Karpas-422 (cell line): ENCODE results near the gene KCTD20. TPM values are rescaled to one million over a fixed set of nuclear protein-coding genes. Genes with fewer than 3 reads are reported as not detected.

Source experiments
- DNase-seq: peaks from one replicate; pipeline ENCODE4 v3.0.0-alpha.2; 2015
- H2AFZ ChIP-seq: fragments of 200-600 bp; sonication (generic); 2 replicates; pipeline ENCODE4 v1.6.1; 2014; ENCODE audit warnings: antibody characterized with exemption, low read length, mixed read lengths
- H3K27ac ChIP-seq: fragments of 200-600 bp; sonication (generic); 2 replicates; pipeline ENCODE4 v1.5.1; 2014; ENCODE audit warnings: mild to moderate bottlenecking, low read length, moderate library complexity
- H3K27me3 ChIP-seq: fragments of 200-600 bp; sonication (generic); 2 replicates; pipeline ENCODE4 v1.6.1; 2014; ENCODE audit warnings: low read length, mixed read lengths
- H3K36me3 ChIP-seq: fragments of 200-600 bp; sonication (generic); 2 replicates; pipeline ENCODE4 v1.6.1; 2014; ENCODE audit warnings: low read length, mixed read lengths; ENCODE audit not compliant: insufficient read depth
- H3K4me1 ChIP-seq: fragments of 200-600 bp; sonication (generic); 2 replicates; pipeline ENCODE4 v1.6.1; 2014; ENCODE audit warnings: mild to moderate bottlenecking, low read length, mixed read lengths
- H3K4me2 ChIP-seq: fragments of 200-600 bp; sonication (generic); 2 replicates; pipeline ENCODE4 v1.6.1; 2014; ENCODE audit warnings: low read length, low read depth, mild to moderate bottlenecking; ENCODE audit not compliant: poor library complexity, severe bottlenecking
- H3K4me3 ChIP-seq: fragments of 200-600 bp; sonication (generic); 2 replicates; pipeline ENCODE4 v1.5.1; 2014; ENCODE audit warnings: mild to moderate bottlenecking, antibody characterized with exemption, low read length, mixed read lengths
- H3K79me2 ChIP-seq: fragments of 200-600 bp; sonication (generic); 2 replicates; pipeline ENCODE4 v1.6.1; 2014; ENCODE audit warnings: mild to moderate bottlenecking, low read length, mixed read lengths
- H3K9ac ChIP-seq: fragments of 200-600 bp; sonication (generic); 2 replicates; pipeline ENCODE4 v1.6.0; 2014; ENCODE audit warnings: low read length
- H3K9me2 ChIP-seq: fragments of 200-600 bp; sonication (generic), shearing (Covaris generic); replicated peaks from 2 replicates; pipeline ENCODE4 v1.6.0; 2014; ENCODE audit warnings: mild to moderate bottlenecking, low read length, moderate library complexity; ENCODE audit not compliant: insufficient read depth
- H3K9me3 ChIP-seq: fragments of 300-700, 200-600 bp; sonication (generic); 2 replicates; pipeline ENCODE4 v1.6.1; 2014; ENCODE audit warnings: low read length, mixed read lengths
- H4K20me1 ChIP-seq: fragments of 200-600 bp; sonication (generic); 2 replicates; pipeline ENCODE4 v1.6.1; 2014; ENCODE audit warnings: mild to moderate bottlenecking, antibody characterized with exemption, low read length, low read depth; ENCODE audit not compliant: insufficient read depth
- total RNA-seq: library from RNA; depleted of rRNA; stranded (reverse); fragments of >200 nt; shearing (Covaris generic); gene quantifications from 2 replicates; pipeline ENCODE4 v1.2.3, GENCODE V29; 2014; ENCODE audit warnings: low replicate concordance

KCTD20 gene
- total RNA-seq, 1 experiment from 2014 or later = 94.5 TPM

DNA sequence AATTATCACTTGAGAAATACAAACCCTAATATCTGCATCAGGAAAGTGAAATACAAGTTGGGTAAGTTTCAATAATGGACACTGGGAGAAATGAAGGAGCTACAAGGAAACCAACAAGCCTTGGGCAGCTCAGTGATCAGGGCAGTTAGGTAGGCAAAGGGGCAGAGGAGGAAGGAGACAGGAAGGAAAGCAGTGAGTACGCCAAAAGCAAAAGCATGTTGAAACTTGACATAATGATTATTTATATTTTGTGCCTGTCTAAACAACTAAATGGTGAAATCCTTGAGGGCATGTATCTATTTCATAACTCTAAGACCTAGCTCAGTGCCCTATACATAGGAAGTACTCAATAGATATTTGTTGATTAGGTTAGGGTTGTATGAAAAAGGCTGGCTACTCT, 23.5 kb upstream of the KCTD20 start:
- no peak overlapping the region for H3K4me2 ChIP-seq
- H3K79me2 ChIP-seq = no peaks in the 10 kb centered on the region
- no peaks in the 10 kb centered on the region for H4K20me1 ChIP-seq
- H3K27me3 ChIP-seq = no peaks in the 10 kb centered on the region
- no peaks in the 10 kb centered on the region for H3K9me2 ChIP-seq
- H3K27ac ChIP-seq = no peak overlapping the region
- H2AFZ ChIP-seq = no peak overlapping the region
- no peak overlapping the region for H3K9ac ChIP-seq
- H3K9me3 ChIP-seq = no peaks in the 10 kb centered on the region
- H3K4me1 ChIP-seq = peaks cover 14% of the 10 kb centered on the region
- no peak overlapping the region for H3K4me3 ChIP-seq
- DNase-seq = no peak
- H3K36me3 ChIP-seq = no peaks in the 10 kb centered on the region

DNA sequence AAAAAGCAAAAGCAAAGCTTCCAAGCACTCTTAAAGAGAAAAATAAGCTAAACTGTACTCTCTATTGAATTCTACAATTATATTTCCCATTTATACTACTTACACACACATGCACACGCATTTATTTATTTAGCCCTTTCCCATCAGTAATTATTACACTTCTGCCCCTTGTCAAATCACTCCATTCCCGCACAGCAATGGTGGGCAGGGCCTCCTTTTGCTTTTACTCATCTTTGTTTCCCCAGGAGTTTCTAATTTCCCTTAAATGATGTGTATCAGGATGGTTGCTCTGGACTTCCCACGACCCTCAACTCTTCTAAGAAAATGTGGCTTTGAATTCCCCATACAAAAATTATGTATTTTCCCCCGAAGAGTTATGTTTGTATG, 20.1 kb upstream of the KCTD20 start:
- Histone ChIP-seq H3K9ac (peak overlapping the region; percentile 76), H3K27me3 (no peaks in the 10 kb centered on the region), H3K4me3 (peak overlapping the region; percentile 69), H2AFZ (peak overlapping the region; percentile 97), H3K4me2 (peak overlapping the region; percentile 94), H3K79me2 (no peaks in the 10 kb centered on the region), H3K4me1 (peaks cover 14% of the 10 kb centered on the region), H3K36me3 (no peaks in the 10 kb centered on the region), H4K20me1 (no peaks in the 10 kb centered on the region), H3K27ac (no peak overlapping the region), H3K9me2 (no peaks in the 10 kb centered on the region), H3K9me3 (no peaks in the 10 kb centered on the region)
- no peak for DNase-seq

DNA sequence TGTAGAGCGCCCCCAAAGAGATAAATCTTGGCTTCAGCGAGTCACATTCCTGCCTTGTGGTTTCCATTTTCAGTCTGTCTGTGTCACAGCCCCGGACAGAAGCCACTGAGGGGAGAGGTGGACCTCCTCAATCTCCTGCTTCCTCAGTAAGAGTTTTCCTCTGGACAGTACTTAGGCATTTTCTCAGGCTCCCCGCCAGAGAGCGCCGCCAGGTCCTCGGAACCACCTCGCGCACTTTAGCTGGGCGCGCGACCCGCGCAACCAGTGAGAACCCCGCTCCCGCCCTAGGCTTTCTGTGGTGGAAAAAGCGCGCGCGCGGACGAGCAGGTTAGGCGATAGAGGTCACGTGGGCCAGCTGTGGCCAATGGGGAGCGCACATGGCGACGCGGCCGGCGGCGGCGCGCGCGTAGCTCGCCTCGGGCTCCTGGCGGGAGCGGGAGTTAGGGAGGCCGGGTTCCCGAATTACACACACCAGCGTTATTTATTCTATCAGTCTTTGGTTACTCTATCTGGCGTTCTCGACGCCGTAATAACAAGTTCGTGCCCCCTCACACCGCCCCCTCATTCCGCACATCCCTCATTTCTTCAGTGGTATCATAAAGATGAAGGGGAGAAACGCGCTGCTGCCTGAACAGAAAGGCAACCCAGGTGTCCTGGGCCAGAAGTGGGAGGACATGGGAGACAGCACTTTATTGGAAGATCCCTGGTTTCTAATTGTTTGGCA, 19.5 kb upstream of the KCTD20 start:
- no peaks in the 10 kb centered on the region for H3K27me3 ChIP-seq
- no peak overlapping the region for H3K27ac ChIP-seq
- H3K4me2 ChIP-seq = peak overlapping the region; percentile 94
- DNase-seq = peak; percentile 99
- no peaks in the 10 kb centered on the region for H3K79me2 ChIP-seq
- no peaks in the 10 kb centered on the region for H4K20me1 ChIP-seq
- peak overlapping the region; percentile 69 for H3K4me3 ChIP-seq
- H3K9me2 ChIP-seq = no peaks in the 10 kb centered on the region
- H3K4me1 ChIP-seq = peaks cover 14% of the 10 kb centered on the region
- H3K36me3 ChIP-seq = no peaks in the 10 kb centered on the region
- no peaks in the 10 kb centered on the region for H3K9me3 ChIP-seq
- H2AFZ ChIP-seq = peak overlapping the region; percentile 97
- peak overlapping the region; percentile 76 for H3K9ac ChIP-seq

DNA sequence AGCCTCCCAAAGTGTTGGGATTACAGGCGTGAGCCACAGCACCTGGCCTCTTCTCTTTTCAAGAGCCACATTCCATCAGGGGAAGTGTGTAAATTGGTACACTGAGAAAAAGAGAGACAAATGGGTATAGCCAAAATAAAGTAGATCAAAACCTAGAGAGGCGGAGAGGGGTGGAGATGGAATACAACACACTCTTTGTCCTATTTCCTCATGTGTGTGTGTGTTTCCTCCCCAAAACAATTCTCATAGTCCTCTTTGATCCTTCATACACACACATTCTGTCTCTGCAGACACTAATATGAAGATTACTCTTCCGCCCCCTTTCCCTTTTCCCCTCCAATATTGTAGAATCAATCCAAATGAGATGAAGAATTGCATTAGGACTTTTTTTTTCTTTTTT, 16.2 kb upstream of the KCTD20 start:
- H3K4me2 ChIP-seq = no peak overlapping the region
- no peaks in the 10 kb centered on the region for H3K9me2 ChIP-seq
- no peaks in the 10 kb centered on the region for H4K20me1 ChIP-seq
- H2AFZ ChIP-seq = no peak overlapping the region
- no peaks in the 10 kb centered on the region for H3K79me2 ChIP-seq
- no peak overlapping the region for H3K27ac ChIP-seq
- no peaks in the 10 kb centered on the region for H3K9me3 ChIP-seq
- no peaks in the 10 kb centered on the region for H3K27me3 ChIP-seq
- no peak overlapping the region for H3K4me3 ChIP-seq
- no peak overlapping the region for H3K9ac ChIP-seq
- no peak for DNase-seq
- H3K36me3 ChIP-seq = no peaks in the 10 kb centered on the region
- H3K4me1 ChIP-seq = peaks cover 14% of the 10 kb centered on the region

DNA sequence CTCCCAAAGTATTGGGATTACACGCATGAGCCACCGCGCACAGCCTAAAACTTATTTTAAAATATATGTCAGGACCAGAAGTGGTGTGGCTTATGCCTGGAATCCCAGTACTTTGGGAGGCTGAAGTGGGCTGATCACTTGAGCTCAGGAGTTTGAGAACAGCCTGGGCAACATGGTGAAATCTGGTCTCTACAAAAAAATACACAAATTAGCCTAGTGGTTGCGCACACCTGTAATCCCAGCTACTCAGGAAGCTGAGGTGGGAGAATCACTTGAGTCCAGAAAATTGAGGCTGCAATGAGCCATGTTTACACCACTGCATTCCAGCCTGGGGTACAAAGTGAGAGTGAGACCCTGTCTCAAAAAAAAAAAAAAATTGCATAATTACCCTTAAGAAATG, 13.9 kb upstream of the KCTD20 start:
- Histone ChIP-seq H3K4me1 (peaks cover 1% of the 10 kb centered on the region), H3K9ac (no peak overlapping the region), H3K4me3 (no peak overlapping the region), H3K9me2 (no peaks in the 10 kb centered on the region), H3K9me3 (no peaks in the 10 kb centered on the region), H3K79me2 (no peaks in the 10 kb centered on the region), H3K27me3 (no peaks in the 10 kb centered on the region), H2AFZ (no peak overlapping the region), H3K36me3 (no peaks in the 10 kb centered on the region), H3K4me2 (no peak overlapping the region), H3K27ac (no peak overlapping the region), H4K20me1 (no peaks in the 10 kb centered on the region)
- DNase-seq = no peak

DNA sequence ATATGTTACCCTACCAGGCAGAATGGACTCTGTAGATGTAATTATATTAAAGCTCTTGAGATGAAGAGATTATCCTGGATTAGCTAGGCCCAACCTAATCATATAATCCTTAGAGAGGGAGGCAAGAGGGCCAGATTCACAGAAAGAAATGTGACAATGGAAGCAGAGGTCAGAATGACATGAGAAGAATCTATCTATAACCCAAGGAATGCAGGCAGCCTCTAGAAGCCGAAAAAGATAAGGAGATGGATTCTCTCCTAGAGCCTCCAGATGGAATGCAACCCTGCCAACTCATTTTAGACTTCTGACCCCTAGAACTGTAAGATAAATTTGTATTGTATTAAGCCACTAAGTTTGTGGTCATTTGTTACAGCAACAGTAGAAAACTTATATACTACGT, 12.4 kb upstream of the KCTD20 start:
- Histone ChIP-seq H3K4me1 (no peaks in the 10 kb centered on the region), H2AFZ (no peak overlapping the region), H3K27me3 (no peaks in the 10 kb centered on the region), H3K9me3 (no peaks in the 10 kb centered on the region), H3K4me2 (no peak overlapping the region), H3K79me2 (no peaks in the 10 kb centered on the region), H3K9me2 (no peaks in the 10 kb centered on the region), H3K36me3 (no peaks in the 10 kb centered on the region), H3K4me3 (no peak overlapping the region), H3K9ac (no peak overlapping the region), H3K27ac (no peak overlapping the region), H4K20me1 (no peaks in the 10 kb centered on the region)
- DNase-seq = no peak

DNA sequence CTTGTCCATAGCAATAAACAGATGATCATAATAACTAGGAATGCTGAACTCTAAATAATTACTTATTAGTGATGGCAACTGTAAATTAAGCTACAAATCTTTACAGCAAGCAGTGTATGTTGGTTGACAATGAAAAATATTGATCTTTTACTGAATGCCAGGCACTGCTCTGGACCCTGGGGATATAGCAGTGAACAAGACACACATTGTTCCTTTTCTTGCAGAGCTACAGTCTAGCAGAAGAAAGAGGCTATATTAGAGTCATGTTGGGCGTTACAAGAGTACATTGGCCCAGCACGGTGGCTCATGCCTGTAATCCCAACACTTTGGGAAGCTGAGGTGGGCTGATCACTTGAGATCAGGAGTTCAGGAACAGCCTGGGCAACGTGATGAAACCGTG, 11.6 kb upstream of the KCTD20 start:
- Histone ChIP-seq H2AFZ (no peak overlapping the region), H3K9me2 (no peaks in the 10 kb centered on the region), H3K4me3 (no peak overlapping the region), H3K36me3 (no peaks in the 10 kb centered on the region), H3K9ac (no peak overlapping the region), H3K9me3 (no peaks in the 10 kb centered on the region), H3K27me3 (no peaks in the 10 kb centered on the region), H3K4me2 (no peak overlapping the region), H3K4me1 (no peaks in the 10 kb centered on the region), H3K27ac (no peak overlapping the region), H3K79me2 (no peaks in the 10 kb centered on the region), H4K20me1 (no peaks in the 10 kb centered on the region)
- DNase-seq = no peak

DNA sequence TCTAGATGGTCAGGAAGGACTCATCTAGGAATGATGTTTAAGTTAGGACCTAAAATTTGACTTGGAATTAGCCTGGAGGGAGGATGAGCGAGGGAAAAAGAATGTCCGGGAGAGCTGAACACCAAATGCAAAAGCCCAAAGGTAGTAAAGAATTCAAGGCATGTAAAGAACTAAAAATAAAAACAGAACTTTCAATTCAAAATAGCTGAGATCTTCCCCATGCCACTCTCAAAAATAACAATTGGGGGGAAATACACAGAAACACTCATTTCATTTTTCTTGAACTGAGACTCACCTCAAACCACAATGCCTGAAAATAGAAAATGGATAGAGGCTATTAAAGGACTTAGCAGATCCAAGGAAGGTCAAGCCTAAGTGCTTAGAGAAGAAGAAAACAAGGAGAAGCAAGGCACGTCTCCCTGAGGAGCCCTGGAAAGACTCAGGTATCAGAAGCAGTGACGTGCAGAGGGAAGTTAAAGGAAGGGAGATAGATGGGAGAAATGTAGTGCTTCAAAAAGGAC, 10.6 kb upstream of the KCTD20 start:
- H3K9me2 ChIP-seq = no peaks in the 10 kb centered on the region
- H3K36me3 ChIP-seq = no peaks in the 10 kb centered on the region
- H3K27ac ChIP-seq = no peak overlapping the region
- H4K20me1 ChIP-seq = no peaks in the 10 kb centered on the region
- H3K4me1 ChIP-seq = no peaks in the 10 kb centered on the region
- no peak overlapping the region for H3K4me2 ChIP-seq
- no peaks in the 10 kb centered on the region for H3K79me2 ChIP-seq
- no peak overlapping the region for H3K4me3 ChIP-seq
- no peak for DNase-seq
- no peaks in the 10 kb centered on the region for H3K27me3 ChIP-seq
- no peak overlapping the region for H2AFZ ChIP-seq
- no peak overlapping the region for H3K9ac ChIP-seq
- H3K9me3 ChIP-seq = no peaks in the 10 kb centered on the region
